OCI-LY3 (cell line): ENCODE results near the gene RAE1.

Experiments used
- CTCF ChIP-seq: fragments of 200-600, 300-600 bp; sonication (generic); IDR thresholded peaks from 2 replicates; pipeline ENCODE4 v1.5.1; 2014; ENCODE audit warnings: antibody characterized with exemption, low read length, low read depth
- EZH2phosphoT487 ChIP-seq: fragments of 200-600 bp; shearing (Covaris generic); IDR thresholded peaks from 2 replicates; pipeline ENCODE4 v1.6.1; 2018; ENCODE audit warnings: antibody characterized with exemption, mixed run types, low read depth

DNA sequence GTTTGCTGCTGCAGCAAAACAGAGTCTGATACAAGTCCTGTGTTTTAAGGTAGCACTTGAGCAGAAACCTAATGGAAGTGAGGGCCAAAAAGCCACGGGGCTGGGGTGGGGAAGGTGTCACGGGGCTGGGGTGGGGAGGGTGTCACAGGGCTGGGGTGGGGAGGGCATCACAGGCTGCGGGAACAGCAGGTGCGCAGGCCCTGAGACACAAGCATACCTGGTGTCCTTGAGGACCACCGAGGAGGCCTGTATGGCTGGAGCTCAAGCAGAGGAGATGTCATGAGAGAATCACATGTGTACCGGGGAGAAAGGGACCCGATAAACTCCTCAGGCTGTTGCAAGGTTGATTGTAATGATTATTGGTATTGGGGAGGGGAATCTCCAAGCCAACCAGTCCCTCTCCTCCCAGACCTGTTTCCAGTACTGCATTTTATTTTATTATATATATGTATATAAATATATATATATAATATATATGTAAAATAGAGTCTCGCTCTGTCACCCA lies 35.0 kb upstream of the RAE1 start:
- TF ChIP-seq CTCF = no peak
- no peak for TF ChIP-seq EZH2phosphoT487
